Panc1 (cell line): ENCODE results near the gene FBXO31. TPM values are rescaled to one million over a fixed set of nuclear protein-coding genes. Genes with fewer than 3 reads are reported as not detected.

Experiments used
- ATAC-seq: fragments of 200-7000 bp; cut with Tn5 transposase; 2 replicates; pipeline ENCODE4 v1.9.1; 2020; ENCODE audit warnings: mild to moderate bottlenecking, moderate library complexity
- BruUV-seq: library from RNA; stranded (reverse); fragments of 400-500 nt; replicated peaks from 2 replicates; lab custom pipeline; 2021; lab: Mats Ljungman, UMichigan
- CTCF ChIA-PET: fragments of 300-600 bp; sonication (Branson Sonifier 250); formaldehyde crosslinking; loops from one replicate; lab custom pipeline; 2022; ENCODE audit warnings: antibody characterized with exemption; lab: Charles Lee
- POLR2A ChIA-PET: fragments of 300-600 bp; sonication (Branson Sonifier 250); formaldehyde crosslinking; loops from one replicate; lab custom pipeline; 2022; ENCODE audit warnings: antibody characterized with exemption; lab: Charles Lee
- DNase-seq: peaks from one replicate; pipeline ENCODE4 v3.0.0-alpha.2; 2010; ENCODE audit warnings: low read depth, low spot score
- H3K27ac ChIP-seq: 2 replicates; pipeline ENCODE4 v1.5.1; 2011; ENCODE audit warnings: mild to moderate bottlenecking, low read length, inconsistent platforms
- H3K27me3 ChIP-seq: fragments of 200-500 bp; sonication (Bioruptor generic); 2 replicates; pipeline ENCODE4 v1.6.0; 2014; ENCODE audit warnings: low read length, inconsistent platforms; ENCODE audit not compliant: control insufficient read depth, insufficient read depth
- H3K36me3 ChIP-seq: fragments of 200-500 bp; sonication (Bioruptor generic); 2 replicates; pipeline ENCODE4 v1.5.1; 2014; ENCODE audit warnings: inconsistent platforms, mild to moderate bottlenecking, low read length, moderate library complexity; ENCODE audit not compliant: control insufficient read depth, insufficient read depth
- H3K4me1 ChIP-seq: 2 replicates; pipeline ENCODE4 v1.5.1; 2011; ENCODE audit warnings: inconsistent platforms, mild to moderate bottlenecking, low read length, moderate library complexity; ENCODE audit not compliant: control insufficient read depth, insufficient read depth
- H3K4me3 ChIP-seq, 2 experiments: 2 replicates each; pipeline ENCODE4 v1.5.1; 2011 to 2012; ENCODE audit warnings: low read depth in 2 of 2, low read length in 2 of 2, mild to moderate bottlenecking in 2 of 2, inconsistent platforms in 1 of 2, moderate library complexity in 1 of 2
- H3K9me3 ChIP-seq: fragments of 200-500 bp; sonication (Bioruptor generic); 2 replicates; pipeline ENCODE4 v1.5.1; 2014; ENCODE audit warnings: low read depth, mild to moderate bottlenecking, inconsistent platforms, low read length, moderate library complexity; ENCODE audit not compliant: control insufficient read depth, insufficient read depth
- POLR2AphosphoS5 ChIP-seq: IDR thresholded peaks from 2 replicates; pipeline ENCODE4 v1.6.1; 2012; ENCODE audit warnings: mild to moderate bottlenecking, low read depth, low read length, moderate library complexity
- SIN3A ChIP-seq: IDR thresholded peaks from 2 replicates; pipeline ENCODE4 v1.6.1; 2012; ENCODE audit warnings: low read depth, mild to moderate bottlenecking, low read length, moderate library complexity, borderline replicate concordance; ENCODE audit not compliant: insufficient read depth
- TCF7L2 ChIP-seq: IDR thresholded peaks from 2 replicates; pipeline ENCODE4 v1.6.1; 2011; ENCODE audit warnings: mild to moderate bottlenecking, low read depth, low read length, inconsistent platforms
- in situ Hi-C: cut with HindIII; loops from 2 replicates; pipeline ENCODE4 v1.10.0; 2016; ENCODE audit warnings: low sequenced_read_pairs, low pct_unique_long_range_greater_than_20kb
- intact Hi-C: fragments of 100-400 bp; cut with micrococcal nuclease; formaldehyde crosslinking; loops from one replicate; pipeline ENCODE4 v1.10.0; 2022; ENCODE audit not compliant: unreplicated experiment
- total RNA-seq: library from RNA; stranded (reverse); gene quantifications from one replicate; pipeline ENCODE4 v1.2.1, GENCODE V29; 2021; ENCODE audit not compliant: unreplicated experiment
- TF ChIP-seq, protein P1 (sequence below): fragments of 450-650 bp; IDR thresholded peaks from 2 replicates; pipeline ENCODE4 v1.5.1; 2017; ENCODE audit warnings: mild to moderate bottlenecking
- TF ChIP-seq, protein P2 (sequence below), 2 experiments: IDR thresholded peaks; 2 replicates each; pipeline ENCODE4 v1.6.1; 2011 to 2012; ENCODE audit warnings: low read depth in 2 of 2, control low read depth in 1 of 2, low read length in 1 of 2, mild to moderate bottlenecking in 1 of 2, moderate library complexity in 1 of 2; ENCODE audit not compliant: insufficient read depth in 1 of 2

The FBXO31 gene
- total RNA-seq, 1 experiment from 2014 or later = 22.4 TPM

DNA sequence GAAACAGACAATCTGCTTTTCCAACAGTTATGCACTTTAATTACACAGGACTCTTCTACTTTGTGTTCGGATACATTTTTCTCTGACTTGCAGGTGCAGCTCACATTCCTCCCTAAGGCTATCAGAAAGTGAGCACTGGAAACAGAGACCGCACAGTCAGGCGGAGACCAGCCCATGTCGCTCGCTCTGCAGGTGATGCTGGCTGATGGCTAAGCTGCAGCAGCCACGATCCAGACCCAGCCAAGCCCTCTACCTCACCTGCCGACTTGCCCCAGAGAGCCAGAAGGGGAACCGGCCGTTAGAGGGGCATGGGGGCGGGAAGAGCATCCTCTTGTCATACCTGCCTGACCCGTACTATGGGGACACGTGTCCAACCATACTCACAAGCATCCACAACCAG, 42.4 kb upstream of the FBXO31 start:
- Histone ChIP-seq H3K4me3 (no peak overlapping the region), H3K27me3 (no peaks in the 10 kb centered on the region), H3K27ac (no peak overlapping the region), H3K4me1 (no peaks in the 10 kb centered on the region), H3K36me3 (peaks cover 2% of the 10 kb centered on the region; the same call in 1 of the 2 replicates), H3K9me3 (no peaks in the 10 kb centered on the region)
- TF ChIP-seq TCF7L2 (no peak), SIN3A (no peak), POLR2AphosphoS5 (no peak)
- TF ChIP-seq, protein P1, sequence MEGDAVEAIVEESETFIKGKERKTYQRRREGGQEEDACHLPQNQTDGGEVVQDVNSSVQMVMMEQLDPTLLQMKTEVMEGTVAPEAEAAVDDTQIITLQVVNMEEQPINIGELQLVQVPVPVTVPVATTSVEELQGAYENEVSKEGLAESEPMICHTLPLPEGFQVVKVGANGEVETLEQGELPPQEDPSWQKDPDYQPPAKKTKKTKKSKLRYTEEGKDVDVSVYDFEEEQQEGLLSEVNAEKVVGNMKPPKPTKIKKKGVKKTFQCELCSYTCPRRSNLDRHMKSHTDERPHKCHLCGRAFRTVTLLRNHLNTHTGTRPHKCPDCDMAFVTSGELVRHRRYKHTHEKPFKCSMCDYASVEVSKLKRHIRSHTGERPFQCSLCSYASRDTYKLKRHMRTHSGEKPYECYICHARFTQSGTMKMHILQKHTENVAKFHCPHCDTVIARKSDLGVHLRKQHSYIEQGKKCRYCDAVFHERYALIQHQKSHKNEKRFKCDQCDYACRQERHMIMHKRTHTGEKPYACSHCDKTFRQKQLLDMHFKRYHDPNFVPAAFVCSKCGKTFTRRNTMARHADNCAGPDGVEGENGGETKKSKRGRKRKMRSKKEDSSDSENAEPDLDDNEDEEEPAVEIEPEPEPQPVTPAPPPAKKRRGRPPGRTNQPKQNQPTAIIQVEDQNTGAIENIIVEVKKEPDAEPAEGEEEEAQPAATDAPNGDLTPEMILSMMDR = no peak
- POLR2A ChIA-PET = no interaction called here
- DNase-seq (no peak), ATAC-seq (no peak)
- in situ Hi-C loops = no loop called here
- no TSS peak for BruUV-seq
- CTCF ChIA-PET = no interaction called here
- intact Hi-C loops = no loop called here

DNA sequence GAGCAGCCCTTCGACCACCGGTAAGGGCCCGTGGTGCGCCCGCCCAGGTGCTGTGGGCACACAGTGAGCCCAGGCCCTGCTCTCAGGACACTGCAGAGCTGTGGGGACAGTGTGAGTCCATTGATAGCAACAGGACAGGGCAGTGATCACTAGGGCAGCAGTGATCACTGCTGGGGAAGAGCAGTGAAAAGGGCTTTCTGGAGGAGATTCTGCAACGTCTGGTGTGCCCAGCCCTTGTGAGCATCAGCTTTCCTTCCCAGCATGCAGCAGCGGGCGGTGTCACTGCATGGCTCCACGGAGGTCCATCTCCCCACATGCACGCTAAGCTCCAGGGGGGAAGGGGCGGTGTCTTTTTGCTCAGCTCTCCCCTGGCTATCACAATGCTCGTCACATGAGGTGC, 40.7 kb upstream of the FBXO31 start:
- H3K4me3 ChIP-seq = no peak overlapping the region
- H3K27ac ChIP-seq = no peak overlapping the region
- ChIA-PET POLR2A (interaction anchor here (0.6 kb wide), 1 partner anchor 21 kb away, joined by 4 read pairs; no protein-coding TSS in a partner anchor), CTCF (no interaction called here)
- ATAC-seq = no peak
- DNase-seq = no peak
- in situ Hi-C loops (no loop called here), intact Hi-C loops (no loop called here)
- no peaks in the 10 kb centered on the region for H3K9me3 ChIP-seq
- H3K4me1 ChIP-seq = no peaks in the 10 kb centered on the region
- BruUV-seq = no TSS peak
- no peaks in the 10 kb centered on the region for H3K27me3 ChIP-seq
- H3K36me3 ChIP-seq = peaks cover 2% of the 10 kb centered on the region
- TF ChIP-seq, protein P1 = no peak
- no peak for TF ChIP-seq POLR2AphosphoS5
- TF ChIP-seq SIN3A = no peak
- TF ChIP-seq, protein P2, sequence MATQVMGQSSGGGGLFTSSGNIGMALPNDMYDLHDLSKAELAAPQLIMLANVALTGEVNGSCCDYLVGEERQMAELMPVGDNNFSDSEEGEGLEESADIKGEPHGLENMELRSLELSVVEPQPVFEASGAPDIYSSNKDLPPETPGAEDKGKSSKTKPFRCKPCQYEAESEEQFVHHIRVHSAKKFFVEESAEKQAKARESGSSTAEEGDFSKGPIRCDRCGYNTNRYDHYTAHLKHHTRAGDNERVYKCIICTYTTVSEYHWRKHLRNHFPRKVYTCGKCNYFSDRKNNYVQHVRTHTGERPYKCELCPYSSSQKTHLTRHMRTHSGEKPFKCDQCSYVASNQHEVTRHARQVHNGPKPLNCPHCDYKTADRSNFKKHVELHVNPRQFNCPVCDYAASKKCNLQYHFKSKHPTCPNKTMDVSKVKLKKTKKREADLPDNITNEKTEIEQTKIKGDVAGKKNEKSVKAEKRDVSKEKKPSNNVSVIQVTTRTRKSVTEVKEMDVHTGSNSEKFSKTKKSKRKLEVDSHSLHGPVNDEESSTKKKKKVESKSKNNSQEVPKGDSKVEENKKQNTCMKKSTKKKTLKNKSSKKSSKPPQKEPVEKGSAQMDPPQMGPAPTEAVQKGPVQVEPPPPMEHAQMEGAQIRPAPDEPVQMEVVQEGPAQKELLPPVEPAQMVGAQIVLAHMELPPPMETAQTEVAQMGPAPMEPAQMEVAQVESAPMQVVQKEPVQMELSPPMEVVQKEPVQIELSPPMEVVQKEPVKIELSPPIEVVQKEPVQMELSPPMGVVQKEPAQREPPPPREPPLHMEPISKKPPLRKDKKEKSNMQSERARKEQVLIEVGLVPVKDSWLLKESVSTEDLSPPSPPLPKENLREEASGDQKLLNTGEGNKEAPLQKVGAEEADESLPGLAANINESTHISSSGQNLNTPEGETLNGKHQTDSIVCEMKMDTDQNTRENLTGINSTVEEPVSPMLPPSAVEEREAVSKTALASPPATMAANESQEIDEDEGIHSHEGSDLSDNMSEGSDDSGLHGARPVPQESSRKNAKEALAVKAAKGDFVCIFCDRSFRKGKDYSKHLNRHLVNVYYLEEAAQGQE (IDR thresholded peaks at IDR 0.05; ENCODE audit: insufficient read depth in 1 of 2, low read depth in 2 of 2, low read length in 1 of 2) = no peak
- no peak for TF ChIP-seq TCF7L2
